Amniotic epithelial cell (primary cell): Measurements from ENCODE around the gene DOCK7.

Experiments used
- DNase-seq: peaks from one replicate; pipeline ENCODE4 v3.0.0-alpha.2; 2010; ENCODE audit warnings: low read depth

The DOCK7 gene

GRCh38 chr1:62406576-62406975, 281.6 kb downstream of the DOCK7 start:
- no peak for DNase-seq

- no peak for DNase-seq
Observed at GRCh38 chr1:62405247-62405646, 282.9 kb downstream of the DOCK7 start.
